Inflammatory macrophage (primary cell): ENCODE results near the gene NEU4.

Source experiments
- DNase-seq, 2 donors: peaks; one replicate each; pipeline ENCODE4 v3.0.0-alpha.2; 2020 to 2022

The NEU4 gene

GRCh38 chr2:241865957-241866789 is 57.2 kb downstream of the NEU4 start:
- DNase-seq = no peak
